WERI-Rb-1 (cell line): ENCODE results near the gene SCYGR4.

Experiments
- DNase-seq: peaks from one replicate; pipeline ENCODE4 v3.0.0-alpha.2; 2020
- H3K27ac ChIP-seq: fragments of 250-450 bp; sonication (Bioruptor Pico); 2 replicates; pipeline ENCODE4 v1.5.1; 2020; ENCODE audit warnings: mild to moderate bottlenecking, moderate library complexity
- H3K27me3 ChIP-seq: fragments of 250-450 bp; sonication (Bioruptor Pico); 2 replicates; pipeline ENCODE4 v1.5.1; 2021; ENCODE audit warnings: mild to moderate bottlenecking, low read depth, moderate library complexity; ENCODE audit not compliant: insufficient read depth, severe bottlenecking
- H3K36me3 ChIP-seq: fragments of 250-450 bp; sonication (Bioruptor Pico); 2 replicates; pipeline ENCODE4 v1.5.1; 2020; ENCODE audit warnings: mild to moderate bottlenecking, moderate library complexity
- H3K4me3 ChIP-seq: 2 replicates; pipeline ENCODE4 v1.5.1; 2011; ENCODE audit warnings: low read depth, mild to moderate bottlenecking, control low read depth, low read length
- H3K9me3 ChIP-seq: fragments of 250-450 bp; sonication (Bioruptor Pico); 2 replicates; pipeline ENCODE4 v1.5.1; 2021; ENCODE audit warnings: mild to moderate bottlenecking, moderate library complexity; ENCODE audit not compliant: severe bottlenecking
- CTCF ChIP-seq: IDR thresholded peaks from 2 replicates; pipeline ENCODE4 v1.5.1; 2011; ENCODE audit warnings: low read depth, mild to moderate bottlenecking, control low read depth, inconsistent platforms, low read length

Gene SCYGR4

GRCh38 chr2:227629435-227629834, 12.1 kb downstream of the SCYGR4 start:
- no peak for DNase-seq
- TF ChIP-seq CTCF, result no peak
- Histone ChIP-seq H3K9me3 (no peaks in the 10 kb centered on the region), H3K27me3 (peaks cover 3% of the 10 kb centered on the region), H3K36me3 (no peaks in the 10 kb centered on the region), H3K4me3 (no peak overlapping the region), H3K27ac (no peak overlapping the region)

- TF ChIP-seq CTCF, result no peak
- Histone ChIP-seq H3K27ac (no peak overlapping the region), H3K9me3 (no peaks in the 10 kb centered on the region), H3K36me3 (no peaks in the 10 kb centered on the region), H3K4me3 (no peak overlapping the region), H3K27me3 (peaks cover 3% of the 10 kb centered on the region)
- no peak for DNase-seq
These were observed 13.0 kb downstream of the SCYGR4 start for GRCh38 chr2:227630322-227630721.

- no peak for TF ChIP-seq CTCF
- Histone ChIP-seq H3K27me3 (peaks cover 3% of the 10 kb centered on the region), H3K9me3 (no peaks in the 10 kb centered on the region), H3K27ac (no peak overlapping the region), H3K4me3 (no peak overlapping the region), H3K36me3 (no peaks in the 10 kb centered on the region)
- no peak for DNase-seq
These were observed 15.5 kb downstream of the SCYGR4 start for GRCh38 chr2:227632827-227633226.

- no peak for TF ChIP-seq CTCF
- H3K27me3 ChIP-seq, result peaks cover 2% of the 10 kb centered on the region
- no peak for DNase-seq
- no peaks in the 10 kb centered on the region for H3K36me3 ChIP-seq
- no peak overlapping the region for H3K4me3 ChIP-seq
- no peaks in the 10 kb centered on the region for H3K9me3 ChIP-seq
- H3K27ac ChIP-seq, result no peak overlapping the region
These were observed 16.9 kb downstream of the SCYGR4 start for GRCh38 chr2:227634201-227634600.

- no peak for DNase-seq
- TF ChIP-seq CTCF, result no peak
- Histone ChIP-seq H3K4me3 (no peak overlapping the region), H3K27me3 (no peaks in the 10 kb centered on the region), H3K27ac (no peak overlapping the region), H3K9me3 (no peaks in the 10 kb centered on the region), H3K36me3 (no peaks in the 10 kb centered on the region)
These were observed 25.4 kb downstream of the SCYGR4 start for GRCh38 chr2:227642656-227643055.

- Histone ChIP-seq H3K27me3 (no peaks in the 10 kb centered on the region), H3K4me3 (no peak overlapping the region), H3K27ac (no peak overlapping the region), H3K9me3 (no peaks in the 10 kb centered on the region), H3K36me3 (no peaks in the 10 kb centered on the region)
- no peak for TF ChIP-seq CTCF
- DNase-seq, result no peak
These were observed 26.8 kb downstream of the SCYGR4 start for GRCh38 chr2:227643990-227644551.
